Measurements from ENCODE around the gene TXNRD2.

GRCh38 chr22:19991395-19991644 is 49.7 kb upstream of the TXNRD2 start:
- TF ChIP-seq GATA2 (IDR thresholded peaks at IDR 0.05; ENCODE audit: low read depth, low read length) (no peak), GATA3 (IDR thresholded peaks at IDR 0.05; ENCODE audit: low read depth, low read length) (no peak)
